HEK293 (cell line): ENCODE results near the gene TRABD2A.

Source experiments
- CTCF ChIP-seq: fragments of 450-650 bp; formaldehyde crosslinking; IDR thresholded peaks from 2 replicates; pipeline ENCODE4 v1.5.1; 2016; ENCODE audit warnings: missing biosample characterization, missing genetic modification characterization
- KLF9 ChIP-seq: fragments of 450-650 bp; formaldehyde crosslinking; IDR thresholded peaks from 2 replicates; pipeline ENCODE4 v1.5.1; 2016; ENCODE audit warnings: missing biosample characterization, missing genetic modification characterization, low read depth
- ZNF140 ChIP-seq: fragments of 450-650 bp; formaldehyde crosslinking; IDR thresholded peaks from 2 replicates; pipeline ENCODE4 v1.5.1; 2016; ENCODE audit warnings: missing biosample characterization, missing genetic modification characterization
- ZNF169 ChIP-seq: fragments of 450-650 bp; formaldehyde crosslinking; IDR thresholded peaks from 2 replicates; pipeline ENCODE4 v1.5.1; 2016; ENCODE audit warnings: missing biosample characterization, missing genetic modification characterization
- ZNF629 ChIP-seq: fragments of 450-650 bp; formaldehyde crosslinking; IDR thresholded peaks from 2 replicates; pipeline ENCODE4 v1.5.1; 2017; ENCODE audit warnings: missing biosample characterization, missing genetic modification characterization
- ZNF776 ChIP-seq: fragments of 450-650 bp; formaldehyde crosslinking; IDR thresholded peaks from 2 replicates; pipeline ENCODE4 v1.5.0; 2017; ENCODE audit warnings: missing biosample characterization, missing genetic modification characterization, borderline replicate concordance
- TF ChIP-seq, protein P1 (sequence below): fragments of 450-650 bp; formaldehyde crosslinking; IDR thresholded peaks from 2 replicates; pipeline ENCODE4 v1.5.1; 2016; ENCODE audit warnings: missing biosample characterization, missing genetic modification characterization, low read depth

GRCh38 chr2:84833481-84834150, 47.3 kb downstream of the TRABD2A start:
- TF ChIP-seq ZNF629 (tag by site-specific recombination): no peak
- TF ChIP-seq, protein P1, sequence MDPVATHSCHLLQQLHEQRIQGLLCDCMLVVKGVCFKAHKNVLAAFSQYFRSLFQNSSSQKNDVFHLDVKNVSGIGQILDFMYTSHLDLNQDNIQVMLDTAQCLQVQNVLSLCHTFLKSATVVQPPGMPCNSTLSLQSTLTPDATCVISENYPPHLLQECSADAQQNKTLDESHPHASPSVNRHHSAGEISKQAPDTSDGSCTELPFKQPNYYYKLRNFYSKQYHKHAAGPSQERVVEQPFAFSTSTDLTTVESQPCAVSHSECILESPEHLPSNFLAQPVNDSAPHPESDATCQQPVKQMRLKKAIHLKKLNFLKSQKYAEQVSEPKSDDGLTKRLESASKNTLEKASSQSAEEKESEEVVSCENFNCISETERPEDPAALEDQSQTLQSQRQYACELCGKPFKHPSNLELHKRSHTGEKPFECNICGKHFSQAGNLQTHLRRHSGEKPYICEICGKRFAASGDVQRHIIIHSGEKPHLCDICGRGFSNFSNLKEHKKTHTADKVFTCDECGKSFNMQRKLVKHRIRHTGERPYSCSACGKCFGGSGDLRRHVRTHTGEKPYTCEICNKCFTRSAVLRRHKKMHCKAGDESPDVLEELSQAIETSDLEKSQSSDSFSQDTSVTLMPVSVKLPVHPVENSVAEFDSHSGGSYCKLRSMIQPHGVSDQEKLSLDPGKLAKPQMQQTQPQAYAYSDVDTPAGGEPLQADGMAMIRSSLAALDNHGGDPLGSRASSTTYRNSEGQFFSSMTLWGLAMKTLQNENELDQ (tag by site-specific recombination): no peak
- TF ChIP-seq ZNF169 (tag by site-specific recombination): no peak
- no peak for TF ChIP-seq ZNF140 (tag by site-specific recombination)
- no peak for TF ChIP-seq ZNF776 (tag by site-specific recombination)
- no peak for TF ChIP-seq CTCF (tag by site-specific recombination)
- no peak for TF ChIP-seq KLF9 (tag by site-specific recombination)
